Gastroesophageal sphincter (tissue), 2 donors: ENCODE results near the gene ACTR3.

ENCODE experiments used
- POLR2A ChIP-seq, 2 donors: fragments of 450-650 bp; IDR thresholded peaks; one replicate each; pipeline ENCODE4 v1.6.1; 2017; ENCODE audit warnings: antibody characterized with exemption in 2 of 2, mild to moderate bottlenecking in 2 of 2, moderate library complexity in 1 of 2
- POLR2AphosphoS5 ChIP-seq: sonication (generic); formaldehyde crosslinking; IDR thresholded peaks from one replicate; pipeline ENCODE4 v1.6.1; 2017; ENCODE audit warnings: antibody characterized with exemption

DNA sequence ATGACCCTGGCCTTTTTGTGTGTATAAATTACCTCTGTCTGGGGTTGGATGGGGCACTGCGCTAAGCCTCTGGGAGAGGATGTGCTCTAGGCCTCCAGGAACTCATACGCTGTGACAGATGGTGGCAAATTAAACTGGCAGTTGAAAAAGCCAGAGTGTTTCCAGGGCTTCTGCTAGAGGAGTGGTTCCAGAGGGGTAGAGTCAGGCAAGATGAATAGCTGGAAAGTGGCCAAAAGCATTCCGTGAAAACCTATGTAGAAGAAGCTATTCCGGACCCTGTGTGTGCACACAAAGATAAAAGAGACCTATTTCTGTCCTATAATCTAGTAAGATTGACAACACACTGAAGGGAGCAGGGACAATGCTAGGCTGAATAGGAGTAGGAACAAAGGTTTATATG is 84.8 kb downstream of the ACTR3 start:
- TF ChIP-seq POLR2A (IDR thresholded peaks at IDR 0.05) (no peak), POLR2AphosphoS5 (no peak)
